Hematopoietic multipotent progenitor cell treated with erythropoietin and hydrocortisone succinate and interleukin-3 and kit ligand, for 17 days (in vitro differentiated cells): ENCODE measurements around the gene CCDC85C.

ENCODE experiments used
- DNase-seq: peaks from one replicate; pipeline ENCODE4 v3.0.0-alpha.2; 2015; ENCODE audit warnings: low spot score

CCDC85C gene

DNA sequence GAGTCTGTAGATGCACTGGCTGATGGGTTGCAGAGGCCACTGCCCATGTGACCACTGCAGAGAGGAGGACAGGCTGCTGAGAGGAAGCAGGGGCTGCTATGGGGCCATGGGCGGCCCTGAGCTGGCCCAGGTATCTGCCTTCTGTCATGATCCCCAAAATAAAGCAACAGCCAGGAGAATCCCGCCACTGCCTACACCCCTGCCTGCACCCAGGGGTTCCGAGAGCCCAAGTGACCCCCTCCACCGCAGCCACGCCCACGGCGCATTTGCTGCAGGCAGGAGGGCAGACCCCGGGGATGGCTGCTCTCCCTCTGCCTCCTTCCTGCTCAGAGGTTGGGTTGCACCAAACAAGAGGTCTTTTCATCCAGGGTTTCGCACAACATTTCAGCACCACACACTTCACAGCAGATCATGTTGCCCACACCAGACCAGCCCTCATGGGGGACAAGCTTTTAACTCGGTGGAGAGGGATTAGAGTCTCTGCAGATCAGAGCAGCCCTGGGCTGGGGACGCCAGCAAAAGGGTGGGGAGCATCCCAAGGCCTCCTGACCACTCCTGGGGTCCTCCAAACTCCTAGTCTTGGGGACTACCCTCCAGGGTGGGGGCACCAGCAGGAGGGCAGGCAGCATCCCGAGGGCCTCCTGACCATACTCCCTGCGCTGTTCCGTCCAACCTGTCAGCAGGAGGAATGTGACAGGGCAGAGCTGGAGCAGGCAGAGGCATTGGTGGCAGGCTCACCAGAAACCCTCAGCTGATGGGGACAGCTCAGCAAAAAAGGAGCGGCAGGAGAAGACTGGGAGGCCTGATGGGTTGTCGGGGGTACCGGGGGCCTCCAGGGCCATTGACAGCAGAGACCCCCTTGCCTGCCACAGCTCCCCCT, 14.1 kb downstream of the CCDC85C start:
- no peak for DNase-seq

DNA sequence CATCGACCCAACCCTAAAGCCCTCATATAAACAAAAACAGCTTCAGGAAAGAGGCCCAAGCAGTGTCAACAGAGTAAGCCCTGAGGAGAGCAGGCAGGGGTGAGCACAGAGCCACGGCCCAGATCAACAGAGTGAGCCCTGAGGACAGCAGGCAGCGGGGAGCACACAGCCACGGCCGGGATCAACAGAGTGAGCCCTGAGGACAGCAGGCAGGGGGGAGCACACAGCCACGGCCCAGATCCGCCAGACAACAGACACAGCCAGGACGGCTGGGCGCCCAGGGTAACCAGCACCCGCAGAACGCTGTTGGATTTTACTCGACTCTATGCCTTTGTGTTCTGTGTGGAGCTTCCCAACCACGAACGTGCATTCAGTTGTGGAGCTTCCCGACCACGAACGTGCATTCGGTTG, 15.0 kb downstream of the CCDC85C start:
- no peak for DNase-seq

DNA sequence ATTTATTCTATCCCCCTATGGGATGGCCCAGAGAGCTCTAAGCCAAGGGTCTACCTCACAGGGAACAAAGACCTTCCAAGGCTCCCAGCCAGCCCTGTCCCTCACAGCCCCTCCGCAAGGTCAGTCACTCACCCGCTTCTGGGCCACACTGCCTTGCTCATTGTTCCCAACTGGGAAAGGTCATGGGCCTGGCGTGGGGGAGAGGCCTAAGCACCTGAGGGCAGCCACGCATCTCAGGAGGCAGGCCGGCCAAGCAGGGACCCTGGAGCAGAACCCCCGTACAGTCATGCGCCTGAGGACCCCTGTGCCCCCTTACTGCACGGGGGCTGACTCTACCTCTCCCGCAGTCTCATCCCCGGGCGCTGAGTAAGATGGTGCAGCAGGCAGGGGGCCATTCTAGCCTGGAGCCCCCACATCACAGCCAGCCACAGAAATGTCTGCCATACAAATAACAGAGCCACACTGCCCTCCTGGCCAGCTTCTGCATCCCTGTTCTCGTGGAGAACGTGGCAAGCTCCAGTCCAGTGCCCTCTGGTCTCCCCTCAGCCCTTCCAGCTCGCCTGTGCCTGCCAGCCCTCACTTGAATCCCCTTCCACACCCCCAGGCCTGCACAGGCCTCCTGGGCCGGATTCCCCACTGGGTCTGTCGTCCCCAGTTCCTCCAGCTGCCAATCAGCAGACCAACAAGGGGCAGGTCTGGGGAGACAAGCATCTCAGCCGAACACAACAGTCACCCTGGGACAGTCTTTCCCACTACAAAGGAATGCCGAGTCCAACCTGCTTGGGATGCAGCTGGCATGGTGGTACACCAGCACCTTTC, 16.3 kb downstream of the CCDC85C start:
- DNase-seq, result no peak

DNA sequence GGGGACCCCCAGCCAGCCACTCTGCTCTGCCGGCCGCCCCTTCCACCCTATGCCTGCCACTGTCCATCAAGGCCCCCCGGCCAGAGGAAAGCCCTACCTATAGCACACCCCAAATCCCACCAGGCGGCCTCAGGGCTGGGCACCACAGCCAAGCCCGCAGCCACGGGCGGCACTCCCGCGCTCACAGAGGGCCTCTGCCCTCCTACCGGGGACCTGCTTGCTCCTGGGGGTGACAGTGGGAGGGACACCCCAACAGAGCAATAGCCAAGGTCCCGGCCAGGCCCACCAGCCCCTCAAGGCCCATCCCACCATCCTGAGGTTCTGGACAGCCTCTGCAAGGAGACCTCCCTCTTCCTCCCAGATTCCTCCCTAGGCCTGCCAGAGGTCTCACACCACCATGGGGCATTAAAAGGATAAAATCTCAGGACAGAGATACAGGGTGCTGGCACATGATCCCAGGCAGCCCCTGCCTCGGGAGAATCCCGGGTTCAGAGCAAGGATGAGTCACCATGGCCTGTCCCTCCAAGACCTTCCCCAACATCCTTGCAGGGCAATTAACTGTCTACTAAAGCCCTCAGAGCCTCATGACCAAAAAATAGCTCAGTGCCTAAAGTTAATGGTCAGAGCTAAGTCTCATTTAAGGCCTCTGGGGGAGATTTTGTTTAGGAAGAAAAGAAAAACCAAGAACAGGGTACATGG, 17.1 kb downstream of the CCDC85C start:
- no peak for DNase-seq

DNA sequence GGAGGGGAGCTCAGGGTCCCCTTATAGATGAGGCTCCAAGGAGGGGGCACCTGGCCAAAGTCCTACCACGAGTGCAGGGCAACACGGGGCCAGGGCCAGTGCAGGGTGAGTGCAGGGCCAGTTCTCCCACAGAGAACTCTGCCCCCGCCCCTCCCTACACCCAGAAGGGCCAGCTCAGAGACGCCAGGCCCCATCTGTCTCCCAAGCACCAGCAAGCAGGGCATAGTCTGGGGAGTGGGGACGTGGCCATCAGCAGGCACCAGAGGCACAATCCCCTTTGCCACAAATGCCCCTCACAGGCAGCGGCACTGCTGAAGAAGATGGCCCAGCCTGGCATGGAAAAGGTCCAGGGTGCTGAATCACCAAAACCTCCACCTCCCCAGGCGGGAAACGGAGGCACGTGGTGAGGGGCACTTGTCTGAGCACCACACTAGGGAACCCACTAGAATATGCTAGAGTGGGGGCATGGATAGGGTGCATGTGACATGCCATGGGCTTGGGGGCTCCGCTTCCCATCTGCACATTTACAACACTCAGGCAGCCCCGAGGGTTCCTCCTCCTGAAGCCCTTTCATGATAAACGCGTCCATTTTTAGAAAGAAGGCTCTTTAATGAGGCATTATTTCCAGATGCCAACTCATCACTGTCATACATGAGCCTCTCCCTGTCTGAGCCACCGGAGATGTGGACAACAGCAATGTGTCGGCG, 17.8 kb downstream of the CCDC85C start:
- DNase-seq, result no peak

DNA sequence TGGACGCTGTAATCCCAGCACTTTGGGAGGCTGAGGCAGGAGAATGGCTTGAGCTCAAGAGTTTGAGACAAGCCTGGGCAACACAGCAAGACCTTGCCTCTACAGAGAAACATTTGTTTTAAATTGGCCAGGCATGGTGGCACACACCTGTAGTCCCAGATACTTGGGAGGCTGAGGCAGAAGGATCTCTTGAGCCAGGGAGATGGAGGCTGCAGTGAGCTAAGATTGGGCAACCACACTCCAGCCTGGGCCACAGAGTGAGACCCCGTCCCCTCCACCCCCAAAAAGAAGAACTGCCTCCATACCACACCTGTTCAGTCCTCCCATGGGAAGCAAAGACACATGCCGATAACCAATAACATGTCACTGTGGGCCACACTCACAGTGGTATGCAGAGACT, 19.2 kb downstream of the CCDC85C start:
- no peak for DNase-seq

DNA sequence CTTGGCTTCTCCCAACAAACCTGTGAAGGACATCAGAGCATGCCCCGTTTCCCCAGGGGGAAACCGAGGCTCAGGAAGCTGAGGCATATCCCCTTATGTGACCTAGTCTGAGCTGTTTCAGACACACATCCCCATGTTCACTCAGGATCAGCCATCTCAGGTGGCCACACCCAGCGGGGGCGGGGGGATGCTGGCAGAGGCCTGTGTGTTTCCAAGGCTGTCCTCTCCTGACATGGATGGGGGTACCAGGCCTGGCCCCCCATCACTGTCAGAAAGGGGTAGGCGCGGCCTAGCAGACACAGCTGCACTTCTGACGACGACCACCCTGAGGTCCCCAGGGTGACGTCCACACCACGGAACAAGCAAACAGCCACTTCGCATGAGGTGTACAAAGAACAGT, 22.1 kb downstream of the CCDC85C start:
- DNase-seq, result no peak

DNA sequence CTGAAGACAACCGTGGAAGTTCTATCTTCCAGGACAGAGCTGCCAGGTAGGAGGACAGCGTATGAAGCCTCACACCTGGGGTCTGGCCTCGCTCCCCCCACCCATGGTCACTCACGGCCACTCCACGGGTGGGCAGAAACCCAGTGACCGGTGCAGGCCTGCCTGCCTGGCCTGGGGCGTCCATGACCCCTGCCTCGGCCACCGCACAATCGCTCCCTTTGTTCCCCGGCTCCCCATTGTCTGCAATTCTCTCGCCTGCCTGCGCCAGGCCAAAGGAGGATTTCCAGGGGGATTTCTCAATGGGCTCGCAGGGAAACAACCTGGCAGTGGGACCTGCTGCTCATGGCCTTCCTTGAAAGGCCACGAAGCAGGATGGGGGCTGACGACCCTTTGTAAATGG, 22.6 kb downstream of the CCDC85C start:
- no peak for DNase-seq

DNA sequence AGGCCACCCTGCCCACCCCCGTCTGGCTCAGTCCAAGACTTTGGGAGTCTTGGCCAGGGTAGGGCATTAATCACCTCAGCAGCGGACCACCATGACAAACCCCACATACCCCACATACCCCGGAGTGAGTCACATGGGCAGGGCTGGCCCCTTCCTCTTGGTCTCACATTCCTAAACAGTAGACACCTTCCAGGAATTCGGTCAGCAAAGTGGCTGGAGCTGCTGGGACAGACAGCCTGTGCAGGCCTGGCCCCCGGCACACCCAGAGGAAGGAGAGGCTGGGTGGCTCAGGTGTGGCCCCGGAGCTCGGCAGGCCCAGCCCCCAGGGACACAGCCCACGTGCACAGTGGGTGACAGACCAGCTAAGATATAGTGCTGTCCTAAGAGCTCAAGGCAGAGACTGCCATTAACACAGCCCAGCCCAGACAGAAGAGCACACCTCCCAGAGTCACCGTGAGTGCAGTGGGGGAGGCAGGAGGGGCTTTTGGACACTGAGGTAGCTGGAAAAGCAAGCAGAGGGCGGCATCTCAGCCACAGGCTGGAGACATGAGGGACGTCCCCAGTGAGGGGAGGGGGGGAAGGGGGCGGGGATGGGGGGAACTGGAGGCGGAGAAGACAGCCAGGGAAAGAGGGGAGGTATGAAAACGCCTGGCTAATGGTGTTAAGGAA, 24.0 kb downstream of the CCDC85C start:
- no peak for DNase-seq

DNA sequence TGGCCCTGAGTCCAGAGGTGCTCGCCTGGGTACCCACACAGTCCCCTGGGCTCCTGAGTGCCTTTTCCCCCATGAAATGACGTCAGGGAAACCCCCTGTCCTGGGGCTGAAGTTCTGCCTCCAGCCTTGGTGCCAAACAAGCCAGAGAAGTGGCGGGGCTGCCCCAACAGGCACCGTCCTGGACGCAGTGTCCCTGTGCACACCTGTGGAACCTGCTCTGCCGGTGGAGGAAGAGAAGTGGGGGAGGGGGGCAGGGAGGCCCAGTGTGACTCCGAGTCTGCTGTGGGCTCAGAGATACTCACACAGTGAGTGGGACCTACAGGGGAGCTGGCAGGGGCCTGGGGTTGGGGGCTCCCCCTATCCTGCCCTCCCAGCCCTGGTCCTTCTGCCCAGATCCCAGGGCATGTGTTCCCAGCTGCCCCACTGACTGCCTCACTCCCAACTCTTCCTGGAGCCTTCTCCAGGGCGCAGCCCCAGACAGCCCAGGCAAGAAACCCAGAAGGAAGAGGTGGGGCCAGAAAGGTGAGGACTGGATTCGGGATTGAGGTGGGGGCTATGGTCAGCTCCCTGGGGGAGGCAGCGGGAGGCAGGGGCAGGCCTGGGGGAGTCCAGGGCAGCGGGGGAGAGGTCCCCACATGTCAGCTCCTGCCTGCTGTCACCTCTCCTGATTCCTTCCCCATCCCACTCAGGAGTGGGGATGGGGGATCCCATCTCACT, 24.7 kb downstream of the CCDC85C start:
- DNase-seq, result no peak

DNA sequence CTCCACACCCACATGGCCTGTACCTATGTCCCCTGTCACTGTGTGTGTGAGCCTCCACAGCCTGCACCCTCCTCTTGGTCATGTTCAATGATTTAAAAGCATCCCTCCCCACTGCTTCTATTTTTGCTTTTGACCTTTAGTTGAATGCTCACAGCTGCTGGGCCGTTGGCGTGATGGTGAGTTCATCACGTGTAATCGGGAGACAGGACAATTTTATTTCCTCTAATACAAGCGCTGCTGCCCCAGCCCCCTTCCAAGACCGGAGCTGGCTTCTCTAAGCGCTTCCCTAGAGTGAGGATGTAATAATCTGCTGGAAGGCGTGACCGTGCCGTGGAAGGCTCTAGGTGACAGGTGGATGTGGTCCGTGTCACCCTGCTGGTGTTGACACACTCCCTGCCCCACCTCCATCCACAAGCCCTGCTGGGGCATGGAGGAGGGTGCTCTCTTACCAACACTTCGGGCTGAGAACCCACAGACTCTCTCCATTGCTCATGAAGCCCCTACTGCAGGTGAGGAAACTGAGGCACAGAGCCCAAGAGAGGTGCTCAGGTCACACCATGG, 25.4 kb downstream of the CCDC85C start:
- no peak for DNase-seq

DNA sequence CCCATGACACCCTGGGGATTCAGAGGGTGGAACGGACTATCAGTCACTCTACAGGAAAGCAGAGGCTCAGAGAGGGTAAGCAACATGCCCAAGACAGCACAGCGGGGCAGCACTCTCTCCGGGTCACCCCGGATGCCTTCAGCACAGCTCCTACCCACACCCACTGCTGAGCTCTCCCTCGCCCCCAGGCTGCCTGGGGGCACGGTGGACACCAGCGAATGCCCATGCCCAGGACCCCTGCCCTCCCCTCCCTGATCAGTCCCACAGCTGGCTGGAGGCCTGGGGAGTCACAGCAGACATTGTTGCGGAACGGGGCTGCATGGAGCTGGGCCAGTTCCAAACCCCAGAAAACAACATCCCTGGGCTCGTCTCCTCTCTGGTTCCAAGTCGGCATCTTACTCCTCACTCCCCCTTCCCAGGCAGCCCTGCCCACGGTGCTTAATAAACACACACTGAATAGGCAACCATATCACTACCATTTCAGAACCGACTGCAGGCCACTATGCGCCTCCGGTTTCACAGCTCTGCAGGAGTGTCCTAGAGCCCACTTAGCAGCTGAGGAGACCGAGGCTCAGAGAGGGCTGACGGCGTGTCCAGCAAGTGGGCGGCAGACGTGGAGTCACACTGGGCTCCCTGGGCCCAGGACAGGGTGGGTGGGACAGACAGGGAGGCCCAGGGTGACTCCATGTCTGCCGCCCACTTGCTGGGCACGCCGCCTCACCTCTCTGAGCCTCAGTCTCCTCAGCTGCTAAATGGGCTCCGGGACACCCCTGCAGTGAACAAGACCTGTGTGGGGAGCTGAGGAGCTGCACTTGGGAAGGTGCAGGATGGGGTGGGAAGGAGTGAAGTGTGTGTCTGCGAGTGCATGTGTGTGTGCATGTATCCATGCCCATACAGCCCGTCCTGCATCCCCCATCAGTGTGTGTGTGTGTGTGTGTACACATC, 27.0 kb downstream of the CCDC85C start:
- no peak for DNase-seq

DNA sequence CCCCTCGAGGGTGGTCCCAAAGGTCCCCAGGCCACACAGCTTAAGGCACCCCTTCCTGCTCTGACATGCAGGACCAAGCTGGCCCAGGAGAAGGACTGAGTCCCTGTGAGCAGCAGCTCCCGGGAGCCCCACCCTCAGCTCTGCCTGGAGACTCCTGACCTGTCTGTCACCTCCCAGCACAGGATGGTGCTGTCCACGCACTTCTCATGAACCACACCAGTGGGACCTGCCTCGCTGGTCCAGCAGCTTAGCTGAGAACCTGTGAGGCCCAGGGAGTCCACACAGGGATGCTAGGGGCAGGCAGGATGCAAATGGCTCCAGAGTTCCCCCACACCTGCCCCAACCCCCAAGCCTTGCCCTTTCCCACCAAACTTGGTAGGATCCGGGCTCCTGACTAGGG, 27.7 kb downstream of the CCDC85C start:
- no peak for DNase-seq

DNA sequence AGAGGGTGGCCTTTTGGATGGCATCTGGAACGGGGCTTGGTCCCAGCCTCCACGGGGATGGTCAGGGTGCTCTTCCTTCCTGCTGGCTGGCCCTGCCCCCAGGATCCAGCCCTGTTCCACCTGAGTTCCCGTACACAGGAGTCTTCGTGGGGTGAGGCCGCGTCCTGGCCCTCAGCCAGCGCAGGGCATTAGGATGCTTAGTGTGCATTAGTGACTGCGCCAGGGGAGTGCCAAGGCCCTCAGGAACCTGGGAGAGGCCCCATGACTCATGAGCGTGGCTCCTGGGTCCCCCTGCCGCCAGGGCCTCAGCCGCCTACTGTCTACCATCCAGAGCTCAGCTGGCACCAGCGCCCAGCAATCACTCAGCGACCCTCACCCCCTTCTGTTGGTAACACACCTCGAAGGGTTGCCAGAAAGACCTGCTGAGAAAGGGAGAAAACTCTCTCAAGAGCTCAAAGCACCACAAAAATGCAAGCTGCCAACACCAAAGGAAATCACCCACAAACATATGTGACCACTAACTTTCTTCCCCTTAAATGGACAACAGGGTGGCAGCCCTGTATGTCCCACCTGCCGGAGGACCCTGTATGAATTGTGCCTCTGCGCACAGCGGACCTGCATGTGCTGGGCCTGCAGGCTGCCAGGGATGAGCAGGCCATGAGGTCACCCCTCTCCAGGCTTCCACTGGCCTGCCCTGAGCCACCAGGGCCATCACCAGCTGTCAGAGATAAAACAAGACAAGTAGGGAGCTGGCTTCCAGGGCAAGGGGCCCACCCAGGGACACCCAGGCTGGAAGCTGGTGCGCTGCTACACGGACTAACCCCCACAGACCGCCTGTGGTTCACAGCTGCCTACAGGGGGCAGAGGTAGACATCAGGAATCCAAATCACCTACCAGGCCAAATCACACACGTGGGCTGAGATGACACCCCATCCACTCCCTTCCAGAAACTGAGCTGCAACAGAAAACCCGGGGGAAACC, 28.7 kb downstream of the CCDC85C start:
- DNase-seq, result no peak

DNA sequence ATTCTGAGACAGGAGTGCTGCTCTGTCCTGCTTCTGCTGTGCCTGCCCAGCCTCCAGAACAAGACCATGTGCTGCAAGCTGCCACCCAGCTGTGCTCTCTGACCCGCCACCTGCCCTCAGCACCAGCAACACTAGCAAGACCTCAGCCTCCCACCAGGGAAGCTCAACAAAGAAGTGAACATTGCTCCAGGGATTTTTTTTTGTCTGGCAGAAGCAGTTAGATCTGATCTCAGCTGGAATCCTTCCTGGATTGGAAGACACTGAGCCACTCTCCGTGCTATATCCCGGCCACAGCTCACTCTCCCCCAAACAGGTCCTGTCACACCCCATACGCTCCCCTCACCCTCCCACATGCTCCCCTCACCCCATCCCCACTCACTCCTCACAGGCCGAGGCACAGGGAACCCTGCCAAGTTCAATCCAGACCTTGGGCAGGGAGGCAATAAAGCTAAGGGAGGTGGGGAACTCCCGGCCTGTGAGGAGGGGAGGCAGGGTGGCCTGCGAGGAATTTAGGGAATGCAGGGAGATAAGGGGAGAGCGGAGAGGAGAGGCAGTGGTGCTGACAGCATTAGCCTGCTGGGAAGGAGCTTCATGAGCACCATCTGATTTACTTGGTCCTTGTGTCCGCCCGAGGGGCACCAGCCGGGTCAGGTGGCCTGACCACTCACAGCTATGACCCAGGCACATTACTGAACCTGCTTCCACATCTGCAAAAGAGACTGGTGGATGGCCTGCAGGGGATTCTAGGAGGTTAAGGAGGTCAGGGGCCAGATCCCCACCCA, 29.7 kb downstream of the CCDC85C start:
- no peak for DNase-seq

DNA sequence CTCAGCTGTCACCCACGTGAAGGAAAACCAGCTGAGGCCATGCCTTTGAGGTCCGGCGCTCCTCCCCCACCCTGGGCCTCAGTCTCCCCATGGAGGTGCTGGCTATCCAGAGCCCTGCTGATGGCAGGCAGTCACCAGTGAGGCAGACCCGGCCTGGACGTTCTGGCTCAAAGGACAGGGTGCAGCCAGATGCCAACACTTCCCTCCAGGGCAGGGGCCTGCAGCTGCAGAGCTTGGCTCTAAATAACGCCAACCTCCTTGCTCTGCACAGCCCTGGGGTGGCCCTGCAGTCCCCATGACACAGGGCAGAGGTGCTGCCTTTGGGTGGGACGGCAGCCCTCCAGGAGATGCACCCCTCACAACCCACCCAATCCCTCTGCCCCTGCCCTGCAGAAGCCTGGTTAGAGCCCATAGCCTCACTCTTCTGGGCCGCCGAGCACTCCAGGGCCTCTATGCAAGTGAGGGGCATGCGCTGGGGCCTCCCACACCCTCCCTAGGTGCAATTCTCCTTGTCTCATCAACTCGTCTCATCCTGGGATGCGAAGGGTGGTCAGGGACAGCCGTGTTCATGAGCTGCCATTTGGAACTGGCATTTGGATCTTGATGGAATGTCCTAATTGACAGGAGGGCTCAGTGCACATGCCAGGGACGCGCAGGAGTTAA, 30.4 kb downstream of the CCDC85C start:
- no peak for DNase-seq

DNA sequence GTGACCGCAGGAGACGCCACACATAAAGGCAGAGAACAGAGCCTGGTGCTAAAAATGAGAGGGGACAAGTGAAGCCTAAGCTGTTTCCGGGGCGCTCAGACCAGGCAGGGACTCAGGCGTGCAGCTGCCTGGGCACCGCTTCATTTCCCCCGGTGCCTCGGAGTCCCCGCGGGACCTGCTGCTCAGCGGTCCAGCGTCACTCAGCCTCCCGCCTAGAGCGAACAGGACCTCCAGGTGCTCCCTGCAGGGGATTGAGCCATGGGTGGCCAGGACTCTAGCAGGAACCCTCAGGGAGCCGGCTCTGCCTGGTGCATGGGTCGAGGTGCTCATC, 31.0 kb downstream of the CCDC85C start:
- DNase-seq, result no peak
